NCI-H1048 (cell line): ENCODE results near the gene SRRM5.
A peak's percentile ranks its signal among the peaks of the same experiment; 100 is the strongest.
"Not testable (repeated sequence)": the region's sequence is repeated elsewhere in the genome, so short reads cannot be mapped to it uniquely, and the experiment has no call there.

Source experiments
- DNase-seq: peaks from one replicate; lab custom pipeline; 2025; lab: John Stamatoyannopoulos, UW

Gene SRRM5

GRCh38 chr19:43611788-43612187 lies at the start of gene SRRM5:
TSS of gene SRRM5 (plus strand) at chr19:43612088. CDS start at chr19:43612122, 34 bp downstream.
- DNase-seq: no peak

GRCh38 chr19:43562226-43562697 lies 49.6 kb upstream of the SRRM5 start:
- no peak for DNase-seq

- DNase-seq: no peak
Observed at GRCh38 chr19:43562698-43563241, 49.1 kb upstream of the SRRM5 start.

GRCh38 chr19:43563816-43564457 lies 48.0 kb upstream of the SRRM5 start:
- no peak for DNase-seq

- DNase-seq: no peak
Observed at GRCh38 chr19:43564800-43565199, 47.1 kb upstream of the SRRM5 start.

GRCh38 chr19:43569657-43570056 lies 42.2 kb upstream of the SRRM5 start:
- DNase-seq: no peak

GRCh38 chr19:43570174-43570791 lies 41.6 kb upstream of the SRRM5 start:
- DNase-seq: no peak

GRCh38 chr19:43572171-43572588 lies 39.7 kb upstream of the SRRM5 start:
- DNase-seq: no peak

GRCh38 chr19:43574424-43575155 lies 37.3 kb upstream of the SRRM5 start:
- DNase-seq: no peak

GRCh38 chr19:43575156-43575950 lies 36.5 kb upstream of the SRRM5 start, which contains the start of the genes PINLYP and XRCC1:
TSS of gene PINLYP (plus strand) at chr19:43575801. CDS start at chr19:43577192, 1,391 bp downstream.
TSS of gene XRCC1 (minus strand) at chr19:43575527. CDS start at chr19:43575458, 69 bp downstream.
- peak; percentile 96 for DNase-seq

GRCh38 chr19:43575955-43576878 lies 35.7 kb upstream of the SRRM5 start:
- no peak for DNase-seq

- no peak for DNase-seq
Observed at GRCh38 chr19:43578787-43579186, 33.1 kb upstream of the SRRM5 start.

- no peak for DNase-seq
Observed at GRCh38 chr19:43581467-43581866, 30.4 kb upstream of the SRRM5 start.

GRCh38 chr19:43582495-43582894 lies 29.4 kb upstream of the SRRM5 start:
- DNase-seq: no peak

- DNase-seq: no peak
Observed at GRCh38 chr19:43584484-43584883, 27.4 kb upstream of the SRRM5 start.

- DNase-seq: no peak
Observed at GRCh38 chr19:43586346-43586745, 25.5 kb upstream of the SRRM5 start.

GRCh38 chr19:43587029-43587428 lies 24.9 kb upstream of the SRRM5 start:
- not testable (repeated sequence) for DNase-seq

- DNase-seq: no peak
Observed at GRCh38 chr19:43589277-43589676, 22.6 kb upstream of the SRRM5 start.

- no peak for DNase-seq
Observed at GRCh38 chr19:43589678-43590077, 22.2 kb upstream of the SRRM5 start.
